ENCODE measurements around the gene KCNMB2. TPM values are rescaled to one million over a fixed set of nuclear protein-coding genes. Genes with fewer than 3 reads are reported as not detected.

The KCNMB2 gene
- polyA plus RNA-seq, 1 of the 3 experiments (the other 2 are of a cell fraction): not detected

DNA sequence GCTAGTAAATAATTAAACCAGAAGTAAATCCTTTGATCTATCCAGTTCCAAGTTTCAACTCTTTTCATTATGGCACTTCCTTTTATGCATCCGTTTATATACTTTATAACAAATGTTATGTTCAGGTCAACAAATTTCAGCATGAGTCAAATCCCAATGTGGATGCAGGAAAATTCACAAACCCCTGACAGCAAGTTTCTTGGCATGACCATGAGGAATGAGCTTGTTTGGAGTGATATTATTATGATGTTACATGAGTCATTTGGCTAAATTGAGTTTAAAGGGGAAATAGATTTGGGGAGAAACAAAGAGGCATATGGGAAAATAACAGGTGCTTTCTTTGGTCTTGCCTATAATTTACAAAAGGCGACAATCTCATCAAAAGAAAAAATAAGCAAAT, 32.1 kb upstream of the KCNMB2 start:
- ChIA-PET POLR2A (no interaction called here), CTCF (interaction anchor here (1.3 kb wide), 1 partner anchor 15 kb away, joined by 5 read pairs; no protein-coding TSS in a partner anchor)
- Histone ChIP-seq H4K20me1 (ENCODE audit: insufficient read depth) (no peaks in the 10 kb centered on the region), H3K4me2 (no peak overlapping the region), H3K27me3 (ENCODE audit: insufficient read depth) (no peaks in the 10 kb centered on the region), H3K36me3 (replicated peaks in 1 of 2; ENCODE audit: control insufficient read depth in 1 of 2, insufficient read depth in 2 of 2, low read length in 1 of 2) (no peaks in the 10 kb centered on the region), H3K9me2 (no peaks in the 10 kb centered on the region), H3F3A (replicated peaks; ENCODE audit: insufficient read depth) (no peaks in the 10 kb centered on the region), H3K9ac (no peak overlapping the region), H2AFZ (ENCODE audit: low read depth) (no peak overlapping the region), H3K4me1 (ENCODE audit: control insufficient read depth in 1 of 2, insufficient read depth in 2 of 2, low read depth in 1 of 2, low read length in 1 of 2) (no peaks in the 10 kb centered on the region), H3K4me3 (ENCODE audit: low read depth in 2 of 2, low read length in 1 of 2) (no peak overlapping the region), H3K79me2 (ENCODE audit: insufficient read depth) (no peaks in the 10 kb centered on the region), H3K9me3 (no peaks in the 10 kb centered on the region), H3K27ac (ENCODE audit: low read depth in 2 of 2, low read length in 1 of 2) (no peak overlapping the region)
- 49% methylated on average over 2 of the region's 2 CpGs for WGBS (ENCODE audit: low lambda C conversion rate)
- DNase-seq: no peak
- TF ChIP-seq MXI1 (IDR thresholded peaks at IDR 0.05; ENCODE audit: low read depth, low read length) (no peak), FOXM1 (IDR thresholded peaks at IDR 0.05; ENCODE audit: low read depth) (no peak), CHD2 (IDR thresholded peaks at IDR 0.05; ENCODE audit: low read length, partially characterized antibody) (no peak), FOXJ3 (CRISPR knock-in tag; IDR thresholded peaks at IDR 0.05) (no peak), USF1 (IDR thresholded peaks at IDR 0.05; ENCODE audit: borderline replicate concordance, low read depth) (no peak), SIN3A (IDR thresholded peaks at IDR 0.05; ENCODE audit: borderline replicate concordance, low read depth, low read length) (no peak), FOSL2 (IDR thresholded peaks at IDR 0.05; ENCODE audit: borderline replicate concordance, low read depth) (no peak), JUND (IDR thresholded peaks at IDR 0.05) (no peak), RFX5 (IDR thresholded peaks at IDR 0.05; ENCODE audit: low read length) (no peak), EZH2phosphoT487 (IDR thresholded peaks at IDR 0.05; ENCODE audit: borderline replicate concordance, low read depth) (no peak), EP300 (IDR thresholded peaks at IDR 0.05; ENCODE audit: borderline replicate concordance in 1 of 2, low read depth in 1 of 2, low read length in 1 of 2) (no peak), YY1 (IDR thresholded peaks at IDR 0.05; ENCODE audit: low read depth) (no peak), RXRA (IDR thresholded peaks at IDR 0.05; ENCODE audit: borderline replicate concordance, low read depth) (no peak), MEF2A (IDR thresholded peaks at IDR 0.05; ENCODE audit: borderline replicate concordance, low read depth) (no peak)
- TF ChIP-seq, protein P1, sequence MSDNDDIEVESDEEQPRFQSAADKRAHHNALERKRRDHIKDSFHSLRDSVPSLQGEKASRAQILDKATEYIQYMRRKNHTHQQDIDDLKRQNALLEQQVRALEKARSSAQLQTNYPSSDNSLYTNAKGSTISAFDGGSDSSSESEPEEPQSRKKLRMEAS (IDR thresholded peaks at IDR 0.05; ENCODE audit: low read depth): no peak
- TF ChIP-seq, protein P2, sequence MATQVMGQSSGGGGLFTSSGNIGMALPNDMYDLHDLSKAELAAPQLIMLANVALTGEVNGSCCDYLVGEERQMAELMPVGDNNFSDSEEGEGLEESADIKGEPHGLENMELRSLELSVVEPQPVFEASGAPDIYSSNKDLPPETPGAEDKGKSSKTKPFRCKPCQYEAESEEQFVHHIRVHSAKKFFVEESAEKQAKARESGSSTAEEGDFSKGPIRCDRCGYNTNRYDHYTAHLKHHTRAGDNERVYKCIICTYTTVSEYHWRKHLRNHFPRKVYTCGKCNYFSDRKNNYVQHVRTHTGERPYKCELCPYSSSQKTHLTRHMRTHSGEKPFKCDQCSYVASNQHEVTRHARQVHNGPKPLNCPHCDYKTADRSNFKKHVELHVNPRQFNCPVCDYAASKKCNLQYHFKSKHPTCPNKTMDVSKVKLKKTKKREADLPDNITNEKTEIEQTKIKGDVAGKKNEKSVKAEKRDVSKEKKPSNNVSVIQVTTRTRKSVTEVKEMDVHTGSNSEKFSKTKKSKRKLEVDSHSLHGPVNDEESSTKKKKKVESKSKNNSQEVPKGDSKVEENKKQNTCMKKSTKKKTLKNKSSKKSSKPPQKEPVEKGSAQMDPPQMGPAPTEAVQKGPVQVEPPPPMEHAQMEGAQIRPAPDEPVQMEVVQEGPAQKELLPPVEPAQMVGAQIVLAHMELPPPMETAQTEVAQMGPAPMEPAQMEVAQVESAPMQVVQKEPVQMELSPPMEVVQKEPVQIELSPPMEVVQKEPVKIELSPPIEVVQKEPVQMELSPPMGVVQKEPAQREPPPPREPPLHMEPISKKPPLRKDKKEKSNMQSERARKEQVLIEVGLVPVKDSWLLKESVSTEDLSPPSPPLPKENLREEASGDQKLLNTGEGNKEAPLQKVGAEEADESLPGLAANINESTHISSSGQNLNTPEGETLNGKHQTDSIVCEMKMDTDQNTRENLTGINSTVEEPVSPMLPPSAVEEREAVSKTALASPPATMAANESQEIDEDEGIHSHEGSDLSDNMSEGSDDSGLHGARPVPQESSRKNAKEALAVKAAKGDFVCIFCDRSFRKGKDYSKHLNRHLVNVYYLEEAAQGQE (IDR thresholded peaks at IDR 0.05; ENCODE audit: low read depth, low read length): no peak
- TF ChIP-seq, protein P3, sequence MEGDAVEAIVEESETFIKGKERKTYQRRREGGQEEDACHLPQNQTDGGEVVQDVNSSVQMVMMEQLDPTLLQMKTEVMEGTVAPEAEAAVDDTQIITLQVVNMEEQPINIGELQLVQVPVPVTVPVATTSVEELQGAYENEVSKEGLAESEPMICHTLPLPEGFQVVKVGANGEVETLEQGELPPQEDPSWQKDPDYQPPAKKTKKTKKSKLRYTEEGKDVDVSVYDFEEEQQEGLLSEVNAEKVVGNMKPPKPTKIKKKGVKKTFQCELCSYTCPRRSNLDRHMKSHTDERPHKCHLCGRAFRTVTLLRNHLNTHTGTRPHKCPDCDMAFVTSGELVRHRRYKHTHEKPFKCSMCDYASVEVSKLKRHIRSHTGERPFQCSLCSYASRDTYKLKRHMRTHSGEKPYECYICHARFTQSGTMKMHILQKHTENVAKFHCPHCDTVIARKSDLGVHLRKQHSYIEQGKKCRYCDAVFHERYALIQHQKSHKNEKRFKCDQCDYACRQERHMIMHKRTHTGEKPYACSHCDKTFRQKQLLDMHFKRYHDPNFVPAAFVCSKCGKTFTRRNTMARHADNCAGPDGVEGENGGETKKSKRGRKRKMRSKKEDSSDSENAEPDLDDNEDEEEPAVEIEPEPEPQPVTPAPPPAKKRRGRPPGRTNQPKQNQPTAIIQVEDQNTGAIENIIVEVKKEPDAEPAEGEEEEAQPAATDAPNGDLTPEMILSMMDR (IDR thresholded peaks at IDR 0.05): no peak

Data from SK-N-SH (cell line).